Measurements from ENCODE around the gene TDRD10. TPM values are rescaled to one million over a fixed set of nuclear protein-coding genes. Genes with fewer than 3 reads are reported as not detected.
"Not testable (repeated sequence)": the region's sequence is repeated elsewhere in the genome, so short reads cannot be mapped to it uniquely, and the experiment has no call there.

Gene TDRD10
- total RNA-seq, 1 experiment from 2014 or later, result not detected

- no peak for DNase-seq (ENCODE audit: low read depth)
Measured at GRCh38 chr1:154514066-154514553, 12.1 kb downstream of the TDRD10 start.

- DNase-seq (ENCODE audit: low read depth), result no peak
Measured at GRCh38 chr1:154517661-154518060, 15.6 kb downstream of the TDRD10 start.

GRCh38 chr1:154519591-154519991 lies 17.6 kb downstream of the TDRD10 start:
- DNase-seq (ENCODE audit: low read depth), result no peak

- peak; percentile 57 for DNase-seq (ENCODE audit: low read depth)
Measured at GRCh38 chr1:154520333-154520732, 18.3 kb downstream of the TDRD10 start.

GRCh38 chr1:154521695-154522094 lies 19.7 kb downstream of the TDRD10 start:
- no peak for DNase-seq (ENCODE audit: low read depth)

GRCh38 chr1:154524881-154525280 lies 22.9 kb downstream of the TDRD10 start:
- no peak for DNase-seq (ENCODE audit: low read depth)

GRCh38 chr1:154527192-154527591 lies 25.2 kb downstream of the TDRD10 start:
- no peak for DNase-seq (ENCODE audit: low read depth)

- DNase-seq (ENCODE audit: low read depth), result no peak
Measured at GRCh38 chr1:154529308-154529707, 27.3 kb downstream of the TDRD10 start.

- not testable (repeated sequence) for DNase-seq (ENCODE audit: low read depth)
Measured at GRCh38 chr1:154531950-154532349, 29.9 kb downstream of the TDRD10 start.

GRCh38 chr1:154533952-154534844 lies 32.2 kb downstream of the TDRD10 start:
- peak; percentile 43 for DNase-seq (ENCODE audit: low read depth)

GRCh38 chr1:154536570-154536969 lies 34.6 kb downstream of the TDRD10 start:
- no peak for DNase-seq (ENCODE audit: low read depth)

GRCh38 chr1:154539486-154540483 lies 37.8 kb downstream of the TDRD10 start:
- DNase-seq (ENCODE audit: low read depth), result no peak

- DNase-seq (ENCODE audit: low read depth), result no peak
Measured at GRCh38 chr1:154541231-154541630, 39.2 kb downstream of the TDRD10 start.

- DNase-seq (ENCODE audit: low read depth), result peak; percentile 76
Measured at GRCh38 chr1:154546264-154547063, 44.4 kb downstream of the TDRD10 start.

- DNase-seq (ENCODE audit: low read depth), result no peak
Measured at GRCh38 chr1:154547105-154547732, 45.2 kb downstream of the TDRD10 start.

GRCh38 chr1:154548028-154548427 lies 46.0 kb downstream of the TDRD10 start:
- DNase-seq (ENCODE audit: low read depth), result no peak

GRCh38 chr1:154549202-154549770 lies 47.3 kb downstream of the TDRD10 start:
- DNase-seq (ENCODE audit: low read depth), result no peak

GRCh38 chr1:154550070-154550469 lies 48.1 kb downstream of the TDRD10 start:
- no peak for DNase-seq (ENCODE audit: low read depth)

GRCh38 chr1:154550657-154551056 lies 48.6 kb downstream of the TDRD10 start:
- no peak for DNase-seq (ENCODE audit: low read depth)

- DNase-seq (ENCODE audit: low read depth), result no peak
Measured at GRCh38 chr1:154551474-154551873, 49.5 kb downstream of the TDRD10 start.

Data from Daoy (cell line).